Activated T-cell treated with anti-CD3 and anti-CD28 coated beads, Interleukin-2, amount 50 U/mL, for 72 hours (primary cell): ENCODE measurements around the gene ENOX1. TPM values are rescaled to one million over a fixed set of nuclear protein-coding genes. Genes with fewer than 3 reads are reported as not detected.

Experiments
- ATAC-seq, 2 donors: fragments of 150-1000 bp; cut with Tn5 transposase; replicated peaks in 1 of 2; 2 replicates each; pipeline ENCODE4 v1.10.0; 2021; ENCODE audit warnings: moderate library complexity in 2 of 2, mild to moderate bottlenecking in 1 of 2
- DNase-seq, 2 donors: peaks; one replicate each; pipeline ENCODE4 v3.0.0; 2021 to 2022; ENCODE audit warnings: mixed read lengths in 1 of 2
- H3K27ac Mint-ChIP-seq: one replicate; pipeline ENCODE4 v1.8.0; 2022; ENCODE audit warnings: mild to moderate bottlenecking, moderate library complexity, mixed read lengths
- H3K27me3 Mint-ChIP-seq: one replicate; pipeline ENCODE4 v1.8.0; 2022; ENCODE audit warnings: low read depth, mixed read lengths
- H3K36me3 Mint-ChIP-seq, 2 donors: one replicate each; pipeline ENCODE4 v1.8.0; 2022; ENCODE audit warnings: mixed read lengths in 2 of 2, mild to moderate bottlenecking in 1 of 2; ENCODE audit not compliant: insufficient read depth in 2 of 2
- H3K4me1 Mint-ChIP-seq: one replicate; pipeline ENCODE4 v1.8.0; 2022; ENCODE audit warnings: low read depth, mixed read lengths
- H3K4me3 Mint-ChIP-seq, 2 donors: one replicate each; pipeline ENCODE4 v1.8.0; 2022; ENCODE audit warnings: mild to moderate bottlenecking in 2 of 2, mixed read lengths in 2 of 2, moderate library complexity in 2 of 2
- H3K9me3 Mint-ChIP-seq, 2 donors: one replicate each; pipeline ENCODE4 v1.8.0; 2022; ENCODE audit warnings: mixed read lengths in 2 of 2
- total RNA-seq, 2 donors: library from RNA; stranded (reverse); gene quantifications; one replicate each; pipeline ENCODE4 v1.2.3, GENCODE V29; 2022

The ENOX1 gene
- total RNA-seq, 2 donors from 2014 or later, result 1.2 to 2.0 TPM

GRCh38 chr13:43272851-43273250 is 513.9 kb downstream of the ENOX1 start:
- Mint-ChIP-seq H3K36me3 (peaks cover 0 to 2% of the 10 kb centered on the region in 2 donors), H3K9me3 (no peaks in the 10 kb centered on the region), H3K27me3 (peaks cover 13% of the 10 kb centered on the region)

GRCh38 chr13:43271152-43271551 is 515.6 kb downstream of the ENOX1 start:
- peaks cover 0 to 2% of the 10 kb centered on the region in 2 donors for H3K36me3 Mint-ChIP-seq
- no peak overlapping the region for H3K27ac Mint-ChIP-seq
- no peaks in the 10 kb centered on the region for H3K9me3 Mint-ChIP-seq
- ATAC-seq (no peak), DNase-seq (no peak)
- H3K4me1 Mint-ChIP-seq, result no peaks in the 10 kb centered on the region
- no peak overlapping the region for H3K4me3 Mint-ChIP-seq
- peaks cover 13% of the 10 kb centered on the region for H3K27me3 Mint-ChIP-seq

More at GRCh38 chr13:43272851-43273250, 513.9 kb downstream of the ENOX1 start:
- DNase-seq (no peak), ATAC-seq (no peak)
- no peak overlapping the region for H3K4me3 Mint-ChIP-seq
- no peak overlapping the region for H3K27ac Mint-ChIP-seq
- H3K4me1 Mint-ChIP-seq, result no peaks in the 10 kb centered on the region

- no peak for DNase-seq
- Mint-ChIP-seq H3K27ac (no peak overlapping the region), H3K36me3 (peaks cover 0 to 2% of the 10 kb centered on the region in 2 donors), H3K4me3 (no peak overlapping the region), H3K27me3 (peaks cover 13% of the 10 kb centered on the region), H3K9me3 (no peaks in the 10 kb centered on the region), H3K4me1 (no peaks in the 10 kb centered on the region)
- no peak for ATAC-seq
Measured at GRCh38 chr13:43270130-43270830, 516.5 kb downstream of the ENOX1 start.

- ATAC-seq, result no peak
- no peak overlapping the region for H3K27ac Mint-ChIP-seq
- H3K36me3 Mint-ChIP-seq, result peaks cover 0 to 2% of the 10 kb centered on the region in 2 donors
Measured at GRCh38 chr13:43269037-43269481, 517.7 kb downstream of the ENOX1 start.

GRCh38 chr13:43268632-43269031 is 518.1 kb downstream of the ENOX1 start:
- Mint-ChIP-seq H3K4me1 (no peaks in the 10 kb centered on the region), H3K9me3 (no peaks in the 10 kb centered on the region), H3K36me3 (peaks cover 0 to 1% of the 10 kb centered on the region in 2 donors), H3K27me3 (peaks cover 10% of the 10 kb centered on the region), H3K27ac (no peak overlapping the region), H3K4me3 (no peak overlapping the region)
- DNase-seq (no peak), ATAC-seq (no peak)

More at GRCh38 chr13:43269037-43269481, 517.7 kb downstream of the ENOX1 start:
- Mint-ChIP-seq H3K9me3 (no peaks in the 10 kb centered on the region), H3K27me3 (peaks cover 13% of the 10 kb centered on the region), H3K4me3 (no peak overlapping the region), H3K4me1 (no peaks in the 10 kb centered on the region)
- no peak for DNase-seq

GRCh38 chr13:43267916-43268315 is 518.9 kb downstream of the ENOX1 start:
- Mint-ChIP-seq H3K9me3 (no peaks in the 10 kb centered on the region), H3K4me1 (no peaks in the 10 kb centered on the region), H3K4me3 (no peak overlapping the region), H3K36me3 (no peaks in the 10 kb centered on the region), H3K27me3 (peaks cover 3% of the 10 kb centered on the region), H3K27ac (no peak overlapping the region)
- ATAC-seq (no peak), DNase-seq (no peak)

- no peaks in the 10 kb centered on the region for H3K36me3 Mint-ChIP-seq
- no peak for DNase-seq
- no peaks in the 10 kb centered on the region for H3K4me1 Mint-ChIP-seq
- no peaks in the 10 kb centered on the region for H3K9me3 Mint-ChIP-seq
- ATAC-seq, result no peak
- no peaks in the 10 kb centered on the region for H3K27me3 Mint-ChIP-seq
- H3K27ac Mint-ChIP-seq, result no peak overlapping the region
- H3K4me3 Mint-ChIP-seq, result no peak overlapping the region
Measured at GRCh38 chr13:43266936-43267615, 519.7 kb downstream of the ENOX1 start.

- no peaks in the 10 kb centered on the region for H3K9me3 Mint-ChIP-seq
- H3K27me3 Mint-ChIP-seq, result no peaks in the 10 kb centered on the region
- H3K4me1 Mint-ChIP-seq, result no peaks in the 10 kb centered on the region
- H3K4me3 Mint-ChIP-seq, result no peak overlapping the region
- H3K27ac Mint-ChIP-seq, result no peak overlapping the region
- no peaks in the 10 kb centered on the region for H3K36me3 Mint-ChIP-seq
- no peak for DNase-seq
- no peak for ATAC-seq
Measured at GRCh38 chr13:43265028-43265427, 521.7 kb downstream of the ENOX1 start.

- Mint-ChIP-seq H3K4me3 (no peak overlapping the region), H3K27me3 (no peaks in the 10 kb centered on the region), H3K9me3 (no peaks in the 10 kb centered on the region), H3K36me3 (no peaks in the 10 kb centered on the region), H3K27ac (no peak overlapping the region), H3K4me1 (no peaks in the 10 kb centered on the region)
- no peak for DNase-seq
- ATAC-seq, result no peak
Measured at GRCh38 chr13:43264458-43264857, 522.3 kb downstream of the ENOX1 start.

- H3K9me3 Mint-ChIP-seq, result no peaks in the 10 kb centered on the region
- H3K36me3 Mint-ChIP-seq, result no peaks in the 10 kb centered on the region
- H3K4me1 Mint-ChIP-seq, result no peaks in the 10 kb centered on the region
- DNase-seq, result no peak
- H3K27ac Mint-ChIP-seq, result no peak overlapping the region
- H3K4me3 Mint-ChIP-seq, result no peak overlapping the region
- no peaks in the 10 kb centered on the region for H3K27me3 Mint-ChIP-seq
- ATAC-seq, result no peak
Measured at GRCh38 chr13:43263047-43263446, 523.7 kb downstream of the ENOX1 start.

- Mint-ChIP-seq H3K4me3 (no peak overlapping the region), H3K36me3 (no peaks in the 10 kb centered on the region), H3K4me1 (no peaks in the 10 kb centered on the region), H3K27me3 (peaks cover 5% of the 10 kb centered on the region), H3K27ac (no peak overlapping the region), H3K9me3 (no peaks in the 10 kb centered on the region)
- DNase-seq (no peak), ATAC-seq (no peak)
Measured at GRCh38 chr13:43260999-43261398, 525.8 kb downstream of the ENOX1 start.

GRCh38 chr13:43258771-43259170 is 528.0 kb downstream of the ENOX1 start:
- H3K27me3 Mint-ChIP-seq, result peaks cover 8% of the 10 kb centered on the region
- no peaks in the 10 kb centered on the region for H3K36me3 Mint-ChIP-seq
- no peak overlapping the region for H3K27ac Mint-ChIP-seq
- H3K9me3 Mint-ChIP-seq, result no peaks in the 10 kb centered on the region
- DNase-seq (no peak), ATAC-seq (no peak)
- H3K4me3 Mint-ChIP-seq, result no peak overlapping the region
- H3K4me1 Mint-ChIP-seq, result no peaks in the 10 kb centered on the region

GRCh38 chr13:43257765-43258164 is 529.0 kb downstream of the ENOX1 start:
- H3K4me1 Mint-ChIP-seq, result no peaks in the 10 kb centered on the region
- H3K36me3 Mint-ChIP-seq, result no peaks in the 10 kb centered on the region
- H3K9me3 Mint-ChIP-seq, result no peaks in the 10 kb centered on the region

More at GRCh38 chr13:43257765-43258164, 529.0 kb downstream of the ENOX1 start:
- H3K27me3 Mint-ChIP-seq, result peaks cover 15% of the 10 kb centered on the region
- H3K27ac Mint-ChIP-seq, result no peak overlapping the region
- no peak for DNase-seq
- H3K4me3 Mint-ChIP-seq, result no peak overlapping the region
- ATAC-seq, result no peak
